Liver (tissue), 9 donors: Measurements from ENCODE around the gene PRKD3. TPM values are rescaled to one million over a fixed set of nuclear protein-coding genes. Genes with fewer than 3 reads are reported as not detected.

ENCODE experiments used
- DNase-seq: peaks from one replicate; pipeline ENCODE4 v3.0.0-alpha.2; 2017; ENCODE audit warnings: low spot score
- H3K27ac ChIP-seq, 2 donors: one replicate each; pipeline ENCODE4 v1.7.0; 2013; ENCODE audit warnings: inconsistent platforms in 2 of 2, low read length in 2 of 2, control low read depth in 1 of 2, low read depth in 1 of 2, mild to moderate bottlenecking in 1 of 2
- H3K27me3 ChIP-seq, 4 donors: one replicate each; pipeline versions ENCODE4 v1.6.1 to v1.7.0; 2013; ENCODE audit warnings: low read length in 3 of 4, inconsistent platforms in 1 of 4, mild to moderate bottlenecking in 1 of 4, moderate library complexity in 1 of 4; ENCODE audit not compliant: control insufficient read depth in 4 of 4, insufficient read depth in 4 of 4
- H3K36me3 ChIP-seq, 4 donors: one replicate each; pipeline versions ENCODE4 v1.6.1 to v1.7.0; 2013; ENCODE audit warnings: low read length in 3 of 4, mild to moderate bottlenecking in 3 of 4, low read depth in 1 of 4, moderate library complexity in 1 of 4; ENCODE audit not compliant: control insufficient read depth in 4 of 4, insufficient read depth in 3 of 4
- H3K4me1 ChIP-seq, 4 donors: one replicate each; pipeline versions ENCODE4 v1.6.1 to v1.7.0; 2013; ENCODE audit warnings: low read length in 3 of 4, mild to moderate bottlenecking in 3 of 4, moderate library complexity in 1 of 4; ENCODE audit not compliant: control insufficient read depth in 4 of 4, insufficient read depth in 4 of 4
- H3K4me3 ChIP-seq, 3 donors: one replicate each; pipeline versions ENCODE4 v1.6.1 to v1.7.0; 2013; ENCODE audit warnings: low read length in 3 of 3, control low read depth in 1 of 3, low read depth in 1 of 3, mild to moderate bottlenecking in 1 of 3
- H3K9ac ChIP-seq, 2 donors: one replicate each; pipeline ENCODE4 v1.7.0; 2013; ENCODE audit warnings: low read length in 2 of 2, mild to moderate bottlenecking in 2 of 2, moderate library complexity in 2 of 2, control low read depth in 1 of 2, low read depth in 1 of 2
- H3K9me3 ChIP-seq, 4 donors: one replicate each; pipeline versions ENCODE4 v1.6.1 to v1.7.0; 2013; ENCODE audit warnings: low read length in 3 of 4; ENCODE audit not compliant: control insufficient read depth in 4 of 4
- ATF3 ChIP-seq: IDR thresholded peaks from 2 replicates; pipeline ENCODE4 v1.6.1; 2016; ENCODE audit warnings: antibody characterized with exemption
- FOXA1 ChIP-seq: IDR thresholded peaks from 2 replicates; pipeline ENCODE4 v1.6.1; 2016; ENCODE audit warnings: antibody characterized with exemption
- FOXA2 ChIP-seq: IDR thresholded peaks from 2 replicates; pipeline ENCODE4 v1.6.1; 2016; ENCODE audit warnings: antibody characterized with exemption
- GABPA ChIP-seq, 2 donors: IDR thresholded peaks in 1 of 2; conservative IDR thresholded peaks in 1 of 2; 2 replicates each; pipeline ENCODE4 v1.6.1; 2016; ENCODE audit warnings: antibody characterized with exemption in 2 of 2, mild to moderate bottlenecking in 1 of 2, moderate library complexity in 1 of 2
- HNF4A ChIP-seq, 2 donors: conservative IDR thresholded peaks; 2 replicates each; pipeline ENCODE4 v1.6.1; 2016; ENCODE audit warnings: antibody characterized with exemption in 2 of 2, mild to moderate bottlenecking in 2 of 2
- HNF4G ChIP-seq: IDR thresholded peaks from 2 replicates; pipeline ENCODE4 v1.6.1; 2016; ENCODE audit warnings: antibody characterized with exemption
- JUND ChIP-seq, 2 donors: IDR thresholded peaks; 2 replicates each; pipeline ENCODE4 v1.6.1; 2016; ENCODE audit warnings: antibody characterized with exemption in 2 of 2
- NR2F2 ChIP-seq: IDR thresholded peaks from 2 replicates; pipeline ENCODE4 v1.6.1; 2016; ENCODE audit warnings: antibody characterized with exemption
- RAD21 ChIP-seq, 2 donors: IDR thresholded peaks; 2 replicates each; pipeline ENCODE4 v1.6.1; 2016; ENCODE audit warnings: antibody characterized with exemption in 2 of 2, mild to moderate bottlenecking in 2 of 2
- REST ChIP-seq: IDR thresholded peaks from 2 replicates; pipeline ENCODE4 v1.6.1; 2016; ENCODE audit warnings: antibody characterized with exemption, mild to moderate bottlenecking
- RXRA ChIP-seq, 2 donors: IDR thresholded peaks; 2 replicates each; pipeline ENCODE4 v1.6.1; 2017 to 2018; ENCODE audit warnings: antibody characterized with exemption in 2 of 2, mild to moderate bottlenecking in 1 of 2
- SP1 ChIP-seq: IDR thresholded peaks from 2 replicates; pipeline ENCODE4 v1.6.1; 2018; ENCODE audit warnings: antibody characterized with exemption, mild to moderate bottlenecking
- TAF1 ChIP-seq: conservative IDR thresholded peaks from 2 replicates; pipeline ENCODE4 v1.6.1; 2016; ENCODE audit warnings: antibody characterized with exemption, mild to moderate bottlenecking
- ZBTB33 ChIP-seq: IDR thresholded peaks from 2 replicates; pipeline ENCODE4 v1.6.1; 2016; ENCODE audit warnings: antibody characterized with exemption
- WGBS: extraction: QIAGEN DNeasy Blood & Tissue Kit; methylation state at CpG from one replicate; pipeline ENCODE4 v1.1.7; 2013; 5-methylcytosine and 5-hydroxymethylcytosine counted together
- polyA plus RNA-seq, 2 donors: library from polyadenylated mRNA; stranded (reverse) in 1 of 2; unstranded in 1 of 2; fragments of 200-250 nt in 1 of 2; fragments of >200 nt in 1 of 2; fragmentation: Nextera tagmentation in 1 of 2; extraction: Ambion mirVana in 1 of 2; gene quantifications; one replicate each; pipeline versions ENCODE4 v1.2.1 to v1.2.3, GENCODE V29; 2013 to 2015
- total RNA-seq, 2 donors: library from RNA; depleted of rRNA; stranded (reverse); fragments of >200 nt; gene quantifications; one replicate each; pipeline ENCODE4 v1.2.3, GENCODE V29; 2014
- TF ChIP-seq, protein P1 (sequence below): IDR thresholded peaks from 2 replicates; pipeline ENCODE4 v1.6.1; 2016; ENCODE audit warnings: antibody characterized with exemption
- TF ChIP-seq, protein P2 (sequence below): fragments of 150-350 bp; IDR thresholded peaks from 2 replicates; pipeline ENCODE4 v1.5.1; 2017; ENCODE audit warnings: improper control_type of control experiment, low read depth, low read length; ENCODE audit not compliant: missing input control
- donor health status: healthy.
- donor health status: healthy.
- donor health status: healthy.
- donor health status: healthy.
- donor health status: healthy.

The PRKD3 gene
- total and polyA plus RNA-seq, 4 donors, result 4.4 to 19.7 (median 8.1) TPM

GRCh38 chr2:37325625-37326071 is 1.0 kb upstream of the PRKD3 start:
- TF ChIP-seq RXRA (IDR thresholded peaks at IDR 0.05), result no peak
- TF ChIP-seq, protein P1, sequence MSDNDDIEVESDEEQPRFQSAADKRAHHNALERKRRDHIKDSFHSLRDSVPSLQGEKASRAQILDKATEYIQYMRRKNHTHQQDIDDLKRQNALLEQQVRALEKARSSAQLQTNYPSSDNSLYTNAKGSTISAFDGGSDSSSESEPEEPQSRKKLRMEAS, result no peak
- TF ChIP-seq SP1, result no peak
- no peak for TF ChIP-seq RAD21 (IDR thresholded peaks at IDR 0.05)
- TF ChIP-seq HNF4G, result no peak
- TF ChIP-seq, protein P2, sequence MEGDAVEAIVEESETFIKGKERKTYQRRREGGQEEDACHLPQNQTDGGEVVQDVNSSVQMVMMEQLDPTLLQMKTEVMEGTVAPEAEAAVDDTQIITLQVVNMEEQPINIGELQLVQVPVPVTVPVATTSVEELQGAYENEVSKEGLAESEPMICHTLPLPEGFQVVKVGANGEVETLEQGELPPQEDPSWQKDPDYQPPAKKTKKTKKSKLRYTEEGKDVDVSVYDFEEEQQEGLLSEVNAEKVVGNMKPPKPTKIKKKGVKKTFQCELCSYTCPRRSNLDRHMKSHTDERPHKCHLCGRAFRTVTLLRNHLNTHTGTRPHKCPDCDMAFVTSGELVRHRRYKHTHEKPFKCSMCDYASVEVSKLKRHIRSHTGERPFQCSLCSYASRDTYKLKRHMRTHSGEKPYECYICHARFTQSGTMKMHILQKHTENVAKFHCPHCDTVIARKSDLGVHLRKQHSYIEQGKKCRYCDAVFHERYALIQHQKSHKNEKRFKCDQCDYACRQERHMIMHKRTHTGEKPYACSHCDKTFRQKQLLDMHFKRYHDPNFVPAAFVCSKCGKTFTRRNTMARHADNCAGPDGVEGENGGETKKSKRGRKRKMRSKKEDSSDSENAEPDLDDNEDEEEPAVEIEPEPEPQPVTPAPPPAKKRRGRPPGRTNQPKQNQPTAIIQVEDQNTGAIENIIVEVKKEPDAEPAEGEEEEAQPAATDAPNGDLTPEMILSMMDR, result no peak
- TF ChIP-seq ZBTB33, result no peak
- no peak for TF ChIP-seq JUND (IDR thresholded peaks at IDR 0.05)
- TF ChIP-seq FOXA2, result no peak
- H3K4me1 ChIP-seq, result peaks cover 2 to 22% (median 9%) of the 10 kb centered on the region in 4 donors
- H3K9me3 ChIP-seq, result no peaks in the 10 kb centered on the region
- peak overlapping the region; percentile 53 to 99 (median 93) for H3K4me3 ChIP-seq
- DNase-seq, result no peak
- WGBS, result 64% methylated on average over 12 of the region's 12 CpGs
- H3K27ac ChIP-seq, result peak overlapping the region; percentile 97
- H3K9ac ChIP-seq, result peak overlapping the region; percentile 50 to 95
- no peaks in the 10 kb centered on the region for H3K36me3 ChIP-seq
- H3K27me3 ChIP-seq, result no peaks in the 10 kb centered on the region

DNA sequence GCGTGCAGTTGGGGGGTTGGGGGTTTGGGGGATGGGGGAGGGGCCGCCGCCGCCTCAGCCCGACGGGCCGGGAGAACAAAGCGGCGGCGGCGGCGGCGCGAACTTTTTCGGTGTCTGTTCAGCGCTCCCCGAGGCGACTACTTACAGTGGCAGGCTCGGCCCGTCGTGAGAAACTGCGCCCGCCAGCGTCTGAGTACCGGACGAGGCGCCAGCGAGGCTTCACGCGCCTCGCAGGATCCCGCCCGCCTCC is 172 bp downstream of the PRKD3 start:
- H3K36me3 ChIP-seq, result no peaks in the 10 kb centered on the region
- H3K4me3 ChIP-seq, result peak overlapping the region in 2 of 3 donors; percentile 48 to 99
- H3K4me1 ChIP-seq, result peaks cover 2 to 22% (median 9%) of the 10 kb centered on the region in 4 donors
- under 1% methylated on average over 33 of the region's 33 CpGs for WGBS
- H3K27ac ChIP-seq, result peak overlapping the region; percentile 82 to 97
- no peak for DNase-seq
- H3K9me3 ChIP-seq, result no peaks in the 10 kb centered on the region
- H3K9ac ChIP-seq, result no peak overlapping the region
- TF ChIP-seq REST (no peak), GABPA (IDR thresholded peaks at IDR 0.05 in 1 of 2, conservative IDR thresholded peaks at IDR 0.05 in 1 of 2) (no peak), RAD21 (IDR thresholded peaks at IDR 0.05) (no peak), HNF4A (conservative IDR thresholded peaks at IDR 0.05) (no peak), ATF3 (no peak), NR2F2 (no peak), TAF1 (no peak), HNF4G (no peak), JUND (IDR thresholded peaks at IDR 0.05) (no peak), RXRA (IDR thresholded peaks at IDR 0.05) (no peak), FOXA1 (no peak), SP1 (no peak)
- TF ChIP-seq, protein P2, result no peak
- TF ChIP-seq, protein P1, result no peak
- no peaks in the 10 kb centered on the region for H3K27me3 ChIP-seq
